C4-2B (cell line): Measurements from ENCODE around the gene UBXN7.
"Not testable (repeated sequence)": the region's sequence is repeated elsewhere in the genome, so short reads cannot be mapped to it uniquely, and the experiment has no call there.

ENCODE experiments used
- H3K27ac ChIP-seq: fragments of 450-650 bp; 2 replicates; pipeline ENCODE4 v1.5.1; 2017
- ZFX ChIP-seq: fragments of 450-650 bp; IDR thresholded peaks from 2 replicates; pipeline ENCODE4 v1.6.1; 2017
- TF ChIP-seq, protein P1 (sequence below): fragments of 450-650 bp; conservative IDR thresholded peaks from 2 replicates; pipeline ENCODE4 v1.5.1; 2017; ENCODE audit warnings: mild to moderate bottlenecking

Gene UBXN7

DNA sequence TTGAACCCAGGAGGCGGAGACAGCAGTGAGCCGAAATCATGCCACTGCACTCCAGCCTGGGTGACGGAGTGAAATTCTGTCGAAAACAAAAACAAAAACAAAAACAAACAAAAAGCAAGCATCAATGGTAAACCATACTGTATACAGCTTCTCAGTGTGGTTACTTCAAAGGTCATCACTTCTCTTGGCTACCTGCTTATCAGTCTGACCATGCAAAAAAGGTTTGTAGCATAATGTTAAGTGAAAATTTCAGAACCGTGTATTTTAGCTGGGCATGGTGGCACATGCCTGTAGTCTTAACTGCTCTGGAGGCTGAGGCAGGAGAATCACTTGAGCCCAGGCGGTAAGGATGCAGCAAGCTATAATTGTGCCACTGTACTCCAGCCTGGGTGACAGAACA, 4.2 kb downstream of the UBXN7 start:
- H3K27ac ChIP-seq = no peak overlapping the region
- TF ChIP-seq, protein P1, sequence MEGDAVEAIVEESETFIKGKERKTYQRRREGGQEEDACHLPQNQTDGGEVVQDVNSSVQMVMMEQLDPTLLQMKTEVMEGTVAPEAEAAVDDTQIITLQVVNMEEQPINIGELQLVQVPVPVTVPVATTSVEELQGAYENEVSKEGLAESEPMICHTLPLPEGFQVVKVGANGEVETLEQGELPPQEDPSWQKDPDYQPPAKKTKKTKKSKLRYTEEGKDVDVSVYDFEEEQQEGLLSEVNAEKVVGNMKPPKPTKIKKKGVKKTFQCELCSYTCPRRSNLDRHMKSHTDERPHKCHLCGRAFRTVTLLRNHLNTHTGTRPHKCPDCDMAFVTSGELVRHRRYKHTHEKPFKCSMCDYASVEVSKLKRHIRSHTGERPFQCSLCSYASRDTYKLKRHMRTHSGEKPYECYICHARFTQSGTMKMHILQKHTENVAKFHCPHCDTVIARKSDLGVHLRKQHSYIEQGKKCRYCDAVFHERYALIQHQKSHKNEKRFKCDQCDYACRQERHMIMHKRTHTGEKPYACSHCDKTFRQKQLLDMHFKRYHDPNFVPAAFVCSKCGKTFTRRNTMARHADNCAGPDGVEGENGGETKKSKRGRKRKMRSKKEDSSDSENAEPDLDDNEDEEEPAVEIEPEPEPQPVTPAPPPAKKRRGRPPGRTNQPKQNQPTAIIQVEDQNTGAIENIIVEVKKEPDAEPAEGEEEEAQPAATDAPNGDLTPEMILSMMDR = no peak
- TF ChIP-seq ZFX = no peak

DNA sequence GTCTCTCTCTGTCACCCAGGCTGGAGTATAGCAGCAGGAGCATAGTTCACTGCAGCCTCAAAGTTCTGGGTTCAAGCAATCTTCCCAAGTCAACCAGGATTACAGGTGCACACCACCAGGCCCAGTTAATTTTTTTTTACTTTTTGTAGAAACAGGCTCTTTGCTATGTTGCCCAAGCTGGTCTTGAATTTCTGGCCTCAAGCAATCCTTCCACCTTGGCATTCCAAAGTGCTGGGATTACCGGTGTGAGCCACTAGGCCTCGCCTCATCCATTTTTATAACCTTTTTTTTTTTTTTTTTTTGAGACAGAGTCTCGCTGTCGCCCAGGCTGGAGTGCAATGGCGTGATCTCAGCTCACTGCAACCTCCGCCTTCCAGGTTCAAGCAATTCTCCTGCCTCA, 7.8 kb downstream of the UBXN7 start:
- not testable (repeated sequence) for H3K27ac ChIP-seq

DNA sequence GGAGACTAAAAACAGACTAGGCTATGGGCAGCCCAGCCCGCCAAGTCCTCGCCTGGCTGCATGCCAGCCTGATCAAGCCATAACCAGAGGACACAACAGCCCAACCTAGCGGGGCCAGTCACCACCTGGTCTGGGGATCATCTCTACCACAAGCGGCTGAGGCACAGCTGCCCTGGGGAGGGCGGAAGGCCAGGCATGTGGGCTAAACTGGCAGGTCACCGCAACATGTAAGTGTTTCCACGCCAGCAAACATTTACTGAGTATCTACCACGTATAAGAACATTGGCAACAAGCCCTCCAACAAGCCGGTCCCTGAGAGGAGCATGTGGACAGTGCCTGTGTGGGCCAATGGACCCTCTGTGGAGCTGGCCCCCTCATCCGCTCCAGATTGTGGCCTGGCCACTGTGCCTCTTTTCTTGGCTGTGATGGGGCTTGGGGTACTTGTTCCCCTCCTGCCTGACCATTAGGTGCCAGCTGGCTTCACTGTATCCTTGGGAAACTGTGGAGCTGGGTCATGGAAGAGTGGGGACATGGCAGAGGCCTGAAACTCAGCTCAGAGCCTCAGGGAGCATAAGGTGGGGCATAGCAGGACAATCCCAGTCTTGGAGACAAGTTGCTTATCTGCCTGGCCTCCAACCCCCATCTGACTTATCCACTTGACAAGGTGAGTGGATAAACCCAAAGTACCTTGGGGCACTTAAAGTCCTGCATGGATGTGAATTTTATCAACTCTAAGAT, 9.0 kb downstream of the UBXN7 start:
- TF ChIP-seq ZFX = no peak
- TF ChIP-seq, protein P1 = no peak
- peak overlapping the region; percentile 13 for H3K27ac ChIP-seq

DNA sequence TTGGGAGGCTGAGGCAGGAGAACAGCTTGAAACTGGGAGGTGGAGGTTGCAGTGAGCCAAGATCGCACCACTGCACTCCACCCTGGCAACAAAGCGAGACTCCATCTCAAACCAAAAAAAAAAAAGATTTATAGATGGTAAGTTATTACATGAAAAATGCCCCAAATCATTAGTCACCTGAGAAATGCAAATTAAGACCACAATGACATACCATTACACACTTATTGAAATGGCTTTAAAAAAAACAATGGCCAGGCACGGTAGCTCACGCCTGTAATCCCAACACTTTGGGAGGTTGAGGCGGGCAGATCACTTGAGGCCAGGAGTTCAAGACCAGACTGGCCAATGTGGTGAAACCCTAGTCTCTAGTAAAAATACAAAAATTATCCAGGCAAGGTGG, 10.6 kb downstream of the UBXN7 start:
- H3K27ac ChIP-seq = not testable (repeated sequence)

DNA sequence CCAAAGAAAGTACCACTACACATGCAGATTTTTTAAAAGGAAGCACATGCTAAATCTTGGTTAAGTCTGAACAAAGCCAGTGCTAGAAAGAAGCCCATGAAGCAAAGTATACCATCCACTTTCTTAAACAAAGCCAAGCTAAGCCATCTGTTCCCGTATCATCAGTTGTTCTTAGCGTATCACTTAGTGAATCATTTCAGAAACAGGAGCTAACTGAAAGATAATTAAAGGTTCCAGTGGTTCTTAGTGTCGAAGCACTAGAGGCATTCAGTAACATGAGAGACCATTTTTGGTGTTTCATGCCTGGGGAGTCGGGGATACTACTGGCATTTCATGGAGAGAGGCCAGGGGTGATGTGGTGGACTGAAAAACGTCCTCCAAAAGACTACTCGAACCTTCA, 12.8 kb downstream of the UBXN7 start:
- TF ChIP-seq, protein P1 = no peak
- TF ChIP-seq ZFX = no peak

DNA sequence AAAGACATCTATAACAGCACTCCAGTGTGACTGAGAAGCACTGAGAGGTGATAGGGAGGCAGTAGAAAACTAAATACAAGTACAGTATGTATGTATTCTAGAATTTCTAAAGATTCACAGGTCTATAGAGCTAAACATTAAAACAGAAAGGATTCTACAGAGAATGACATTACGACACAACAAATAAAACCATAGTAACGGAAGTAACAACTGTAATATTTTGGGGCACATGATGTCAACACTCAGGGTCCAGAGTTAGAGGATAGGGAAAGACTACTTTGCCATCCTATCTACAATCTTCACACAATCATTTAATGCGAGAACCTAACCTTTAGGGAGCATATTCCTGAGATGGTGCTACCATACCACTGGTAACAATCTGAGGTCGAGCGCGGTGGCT, 13.6 kb downstream of the UBXN7 start:
- TF ChIP-seq ZFX = no peak
- TF ChIP-seq, protein P1 = no peak
- no peak overlapping the region for H3K27ac ChIP-seq

More for the DNA sequence above, 12.8 kb downstream of the UBXN7 start:
- H3K27ac ChIP-seq = no peak overlapping the region

DNA sequence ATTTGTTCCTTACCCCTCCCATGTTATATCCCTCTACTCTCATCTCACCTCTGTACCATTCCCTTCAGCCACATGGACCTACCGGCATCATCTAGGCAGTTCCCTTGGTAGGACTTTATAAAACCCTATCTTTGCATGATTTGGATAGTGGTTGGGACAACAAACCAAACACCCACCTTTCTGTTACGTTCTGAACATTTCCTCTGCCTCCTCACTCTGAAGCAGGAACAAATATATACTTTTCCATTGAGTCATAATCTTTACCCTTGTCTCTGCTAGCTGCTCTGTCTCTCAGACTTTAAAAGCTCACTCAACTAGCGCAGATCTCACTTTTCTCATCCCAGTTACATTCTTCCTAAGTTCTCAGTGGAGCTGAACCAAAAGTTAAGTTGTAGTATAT, 17.8 kb downstream of the UBXN7 start:
- H3K27ac ChIP-seq = no peak overlapping the region
- no peak for TF ChIP-seq ZFX
- TF ChIP-seq, protein P1 = no peak

DNA sequence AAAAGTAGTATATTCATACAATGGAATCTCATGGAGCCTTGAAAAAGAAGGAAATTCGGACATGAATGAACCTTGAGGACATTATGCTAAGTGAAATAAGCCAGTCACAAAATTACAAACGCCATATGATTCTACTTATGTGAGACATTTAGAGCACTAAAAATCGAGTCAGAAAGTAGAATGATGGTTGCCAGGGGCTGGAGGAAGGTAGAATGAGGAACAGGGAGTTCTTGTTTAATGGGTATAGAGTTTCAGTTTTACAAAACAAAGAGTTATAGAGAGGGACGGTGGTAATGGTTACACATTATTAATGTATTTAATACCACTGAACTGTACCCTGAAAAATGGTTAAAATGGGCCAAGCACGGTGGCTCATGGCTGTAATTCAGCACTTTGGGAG, 19.5 kb downstream of the UBXN7 start:
- TF ChIP-seq, protein P1 = no peak
- no peak for TF ChIP-seq ZFX
- H3K27ac ChIP-seq = no peak overlapping the region
